SK-N-MC (cell line): ENCODE measurements around the gene IQSEC3.
A peak's percentile ranks its signal among the peaks of the same experiment; 100 is the strongest.

Experiments
- DNase-seq: peaks from one replicate; pipeline ENCODE4 v3.0.0-alpha.2; 2011; ENCODE audit warnings: low read depth, low spot score
- H3K27ac ChIP-seq: fragments of 200-600 bp; sonication (generic); 2 replicates; pipeline ENCODE4 v1.5.1; 2016; ENCODE audit warnings: mixed run types
- H3K36me3 ChIP-seq: fragments of 200-600 bp; sonication (generic); 2 replicates; pipeline ENCODE4 v1.6.1; 2017; ENCODE audit warnings: antibody characterized with exemption, low read length, mixed read lengths; ENCODE audit not compliant: insufficient read depth
- H3K4me3 ChIP-seq: fragments of 200-600 bp; sonication (generic); 2 replicates; pipeline ENCODE4 v1.5.1; 2016
- H3K9ac ChIP-seq: fragments of 200-600 bp; sonication (generic); 2 replicates; pipeline ENCODE4 v1.8.0; 2017; ENCODE audit warnings: mixed run types, mixed read lengths; ENCODE audit not compliant: insufficient read length
- H3K9me3 ChIP-seq: fragments of 200-600 bp; sonication (generic); 2 replicates; pipeline ENCODE4 v1.6.1; 2017; ENCODE audit warnings: low read depth, mild to moderate bottlenecking, antibody characterized with exemption, low read length, moderate library complexity, mixed read lengths
- EZH2 ChIP-seq: fragments of 200-600 bp; sonication (generic); IDR thresholded peaks from one replicate; pipeline ENCODE4 v1.6.1; 2017; ENCODE audit warnings: antibody characterized with exemption
- FOXP2 ChIP-seq: optimal IDR thresholded peaks from 2 replicates; pipeline ENCODE3; 2011; ENCODE audit warnings: mild to moderate bottlenecking, moderate library complexity; ENCODE audit not compliant: insufficient read depth; ENCODE audit errors: extremely low read length, control extremely low read depth
- POLR2AphosphoS5 ChIP-seq: IDR thresholded peaks from 2 replicates; pipeline ENCODE4 v1.6.1; 2012; ENCODE audit warnings: mild to moderate bottlenecking, low read depth, low read length, borderline replicate concordance

Gene IQSEC3

GRCh38 chr12:165862-166368 is 99.3 kb downstream of the IQSEC3 start:
- Histone ChIP-seq H3K27ac (no peak overlapping the region), H3K4me3 (no peak overlapping the region), H3K36me3 (no peaks in the 10 kb centered on the region), H3K9ac (no peak overlapping the region), H3K9me3 (no peaks in the 10 kb centered on the region)
- TF ChIP-seq EZH2 (no peak), POLR2AphosphoS5 (no peak), FOXP2 (no peak)
- no peak for DNase-seq

DNA sequence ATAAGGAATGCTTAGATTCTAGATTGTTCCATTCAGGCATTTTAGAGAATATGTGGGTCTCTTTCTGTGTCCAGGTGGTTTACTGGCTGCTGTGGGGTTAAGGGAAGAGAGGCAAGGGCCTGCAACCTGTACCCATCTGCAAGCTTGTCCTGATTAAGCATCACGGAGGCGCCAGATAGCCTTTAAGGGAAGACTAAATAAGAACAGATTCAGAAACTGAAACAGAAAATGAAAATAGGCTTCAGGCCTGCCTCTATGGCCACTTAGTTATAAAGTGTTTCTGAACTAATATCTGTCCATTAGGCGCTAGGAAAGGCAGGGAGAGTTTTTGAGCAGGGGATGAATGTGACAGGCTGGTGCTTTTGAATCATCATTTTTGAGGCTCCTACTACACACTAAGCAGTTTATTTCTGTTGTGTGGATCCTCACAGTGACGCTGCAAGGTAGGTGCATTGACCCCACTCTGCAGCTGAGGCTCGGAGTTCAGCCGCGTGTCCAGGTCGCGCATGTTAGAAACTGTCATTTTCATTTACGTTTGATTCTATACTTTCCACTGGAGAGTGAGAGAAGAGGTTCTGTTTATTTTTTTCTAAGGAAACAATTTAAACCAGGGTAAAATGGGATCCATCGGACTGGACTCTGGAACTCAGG is 100.0 kb downstream of the IQSEC3 start:
- Histone ChIP-seq H3K36me3 (no peaks in the 10 kb centered on the region), H3K9ac (no peak overlapping the region), H3K27ac (no peak overlapping the region), H3K4me3 (no peak overlapping the region), H3K9me3 (no peaks in the 10 kb centered on the region)
- DNase-seq = no peak
- TF ChIP-seq POLR2AphosphoS5 = no peak

GRCh38 chr12:167959-168600 is 101.5 kb downstream of the IQSEC3 start:
- DNase-seq = no peak
- H3K27ac ChIP-seq = no peak overlapping the region
- no peak overlapping the region for H3K9ac ChIP-seq
- H3K9me3 ChIP-seq = no peaks in the 10 kb centered on the region
- H3K4me3 ChIP-seq = no peak overlapping the region
- TF ChIP-seq FOXP2 = no peak
- TF ChIP-seq POLR2AphosphoS5 = no peak
- no peak for TF ChIP-seq EZH2
- no peaks in the 10 kb centered on the region for H3K36me3 ChIP-seq

- TF ChIP-seq EZH2 = no peak
- no peak for TF ChIP-seq POLR2AphosphoS5
- TF ChIP-seq FOXP2 = no peak
- H3K9ac ChIP-seq = peak overlapping the region; percentile 37
- H3K9me3 ChIP-seq = no peaks in the 10 kb centered on the region
These were observed 102.4 kb downstream of the IQSEC3 start for GRCh38 chr12:168763-169525.

GRCh38 chr12:169528-170370 is 103.2 kb downstream of the IQSEC3 start:
- DNase-seq = no peak
- Histone ChIP-seq H3K4me3 (no peak overlapping the region), H3K36me3 (no peaks in the 10 kb centered on the region), H3K27ac (no peak overlapping the region), H3K9me3 (no peaks in the 10 kb centered on the region), H3K9ac (no peak overlapping the region)
- TF ChIP-seq EZH2 (no peak), POLR2AphosphoS5 (no peak), FOXP2 (no peak)

More at GRCh38 chr12:168763-169525, 102.4 kb downstream of the IQSEC3 start:
- no peak overlapping the region for H3K27ac ChIP-seq
- no peak for DNase-seq
- no peaks in the 10 kb centered on the region for H3K36me3 ChIP-seq
- H3K4me3 ChIP-seq = no peak overlapping the region; the same call in 1 of the 2 replicates

GRCh38 chr12:170371-171225 is 104.0 kb downstream of the IQSEC3 start:
- Histone ChIP-seq H3K4me3 (no peak overlapping the region), H3K27ac (no peak overlapping the region), H3K36me3 (no peaks in the 10 kb centered on the region), H3K9me3 (no peaks in the 10 kb centered on the region), H3K9ac (no peak overlapping the region)
- no peak for TF ChIP-seq FOXP2
- TF ChIP-seq EZH2 = no peak
- TF ChIP-seq POLR2AphosphoS5 = no peak
- no peak for DNase-seq

- Histone ChIP-seq H3K36me3 (no peaks in the 10 kb centered on the region), H3K27ac (no peak overlapping the region), H3K4me3 (no peak overlapping the region), H3K9ac (no peak overlapping the region), H3K9me3 (no peaks in the 10 kb centered on the region)
- no peak for DNase-seq
- TF ChIP-seq FOXP2 (no peak), POLR2AphosphoS5 (no peak)
These were observed 104.7 kb downstream of the IQSEC3 start for GRCh38 chr12:171276-171675.
